DOHH2 (cell line): Measurements from ENCODE around the gene HDAC11.

Source experiments
- CTCF ChIP-seq: fragments of 200-600 bp; sonication (generic); IDR thresholded peaks from one replicate; pipeline ENCODE4 v1.5.1; 2014; ENCODE audit warnings: antibody characterized with exemption, mild to moderate bottlenecking, low read depth, low read length; ENCODE audit not compliant: poor library complexity, severe bottlenecking
- EZH2phosphoT487 ChIP-seq: fragments of 200-600 bp; sonication (generic); IDR thresholded peaks from 2 replicates; pipeline ENCODE4 v1.6.1; 2017; ENCODE audit warnings: borderline replicate concordance, mild to moderate bottlenecking, antibody characterized with exemption, low read length, moderate library complexity, mixed read lengths

GRCh38 chr3:13525827-13526625 is 45.9 kb downstream of the HDAC11 start:
- TF ChIP-seq CTCF (no peak), EZH2phosphoT487 (no peak)
